Loucy (cell line): ENCODE results near the gene BABAM2.

Experiments
- H2AFZ ChIP-seq: fragments of 200-600 bp; sonication (generic); 2 replicates; pipeline ENCODE4 v1.6.0; 2016; ENCODE audit warnings: antibody characterized with exemption, mild to moderate bottlenecking, low read length, moderate library complexity
- H3F3A ChIP-seq: fragments of 200-600 bp; 2 replicates; pipeline ENCODE4 v1.6.0; 2016; ENCODE audit warnings: antibody characterized with exemption, low read depth, mild to moderate bottlenecking
- H3K27me3 ChIP-seq: fragments of 200-600 bp; sonication (generic); 2 replicates; pipeline ENCODE4 v1.6.1; 2014; ENCODE audit warnings: low read length, mild to moderate bottlenecking; ENCODE audit not compliant: insufficient read depth, poor library complexity, severe bottlenecking
- H3K36me3 ChIP-seq: fragments of 200-600 bp; sonication (generic); 2 replicates; pipeline ENCODE4 v1.6.1; 2016; ENCODE audit warnings: low read length; ENCODE audit not compliant: insufficient read depth
- H3K4me1 ChIP-seq: fragments of 200-600 bp; sonication (generic); 2 replicates; pipeline ENCODE4 v1.5.1; 2014; ENCODE audit warnings: low read length, mild to moderate bottlenecking; ENCODE audit not compliant: insufficient read depth, poor library complexity, severe bottlenecking
- H3K4me2 ChIP-seq: fragments of 200-600 bp; sonication (generic); 2 replicates; pipeline ENCODE4 v1.6.0; 2014; ENCODE audit warnings: antibody characterized with exemption, low read length, low read depth, mild to moderate bottlenecking; ENCODE audit not compliant: poor library complexity, severe bottlenecking
- H3K4me3 ChIP-seq: fragments of 200-600 bp; sonication (generic); 2 replicates; pipeline ENCODE4 v1.5.1; 2014; ENCODE audit warnings: low read length, mild to moderate bottlenecking, mixed read lengths; ENCODE audit not compliant: poor library complexity, severe bottlenecking
- H3K79me2 ChIP-seq: fragments of 200-600 bp; sonication (generic); 2 replicates; pipeline ENCODE4 v1.6.1; 2014; ENCODE audit warnings: low read length; ENCODE audit not compliant: insufficient read depth
- H3K9ac ChIP-seq: fragments of 200-600 bp; sonication (generic); 2 replicates; pipeline ENCODE4 v1.6.0; 2014; ENCODE audit warnings: mild to moderate bottlenecking, low read depth, low read length, moderate library complexity; ENCODE audit not compliant: poor library complexity, severe bottlenecking
- H3K9me2 ChIP-seq: fragments of 200-600 bp; sonication (generic); replicated peaks from 2 replicates; pipeline ENCODE4 v1.6.1; 2016; ENCODE audit warnings: low read depth, low read length, mixed read lengths
- H3K9me3 ChIP-seq: fragments of 200-600 bp; sonication (generic); 2 replicates; pipeline ENCODE4 v1.6.1; 2014; ENCODE audit warnings: mild to moderate bottlenecking, antibody characterized with exemption, low read length, low read depth; ENCODE audit not compliant: insufficient read depth
- H4K20me1 ChIP-seq: fragments of 200-600 bp; sonication (generic); 2 replicates; pipeline ENCODE4 v1.6.0; 2014; ENCODE audit warnings: antibody characterized with exemption, low read length, mild to moderate bottlenecking; ENCODE audit not compliant: insufficient read depth, poor library complexity, severe bottlenecking
- EZH2phosphoT487 ChIP-seq: fragments of 200-600 bp; IDR thresholded peaks from 2 replicates; pipeline ENCODE4 v1.6.1; 2018; ENCODE audit warnings: antibody characterized with exemption, mild to moderate bottlenecking, moderate library complexity, borderline replicate concordance
- TF ChIP-seq, protein P1 (sequence below): fragments of 200-600 bp; sonication (generic); conservative IDR thresholded peaks from 2 replicates; pipeline ENCODE4 v1.5.1; 2014; ENCODE audit warnings: mild to moderate bottlenecking, antibody characterized with exemption, low read length

Gene BABAM2

DNA sequence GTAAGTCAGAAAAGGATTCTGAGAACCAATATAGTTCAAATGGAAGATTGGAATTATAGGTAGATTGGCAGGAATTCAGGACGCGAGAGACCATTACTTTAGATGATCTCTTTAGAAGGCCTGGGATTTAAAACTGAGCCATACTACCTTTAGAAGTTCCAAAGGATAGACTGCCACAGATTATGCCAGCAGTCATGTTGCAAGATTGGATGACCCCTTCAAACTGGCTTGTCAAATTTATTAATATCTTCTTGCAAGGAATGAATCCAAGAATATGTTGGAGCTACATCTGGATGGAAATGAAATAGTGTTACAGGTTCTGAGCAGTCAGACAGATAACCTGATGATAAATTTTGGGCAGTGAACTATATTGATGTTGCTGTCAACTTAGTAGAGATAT lies 22.0 kb downstream of the BABAM2 start:
- Histone ChIP-seq H3K36me3 (no peaks in the 10 kb centered on the region), H3K4me1 (peaks cover 20% of the 10 kb centered on the region), H3K9me3 (no peaks in the 10 kb centered on the region), H3K4me3 (no peak overlapping the region), H3K4me2 (no peak overlapping the region), H2AFZ (no peak overlapping the region), H3K27me3 (no peaks in the 10 kb centered on the region), H3F3A (no peaks in the 10 kb centered on the region), H3K9ac (no peak overlapping the region), H3K9me2 (no peaks in the 10 kb centered on the region), H3K79me2 (0 out of 2 replicates have a peak, but pooled peaks cover 4% of the 10 kb centered on the region), H4K20me1 (no peaks in the 10 kb centered on the region)
- no peak for TF ChIP-seq EZH2phosphoT487
- TF ChIP-seq, protein P1, sequence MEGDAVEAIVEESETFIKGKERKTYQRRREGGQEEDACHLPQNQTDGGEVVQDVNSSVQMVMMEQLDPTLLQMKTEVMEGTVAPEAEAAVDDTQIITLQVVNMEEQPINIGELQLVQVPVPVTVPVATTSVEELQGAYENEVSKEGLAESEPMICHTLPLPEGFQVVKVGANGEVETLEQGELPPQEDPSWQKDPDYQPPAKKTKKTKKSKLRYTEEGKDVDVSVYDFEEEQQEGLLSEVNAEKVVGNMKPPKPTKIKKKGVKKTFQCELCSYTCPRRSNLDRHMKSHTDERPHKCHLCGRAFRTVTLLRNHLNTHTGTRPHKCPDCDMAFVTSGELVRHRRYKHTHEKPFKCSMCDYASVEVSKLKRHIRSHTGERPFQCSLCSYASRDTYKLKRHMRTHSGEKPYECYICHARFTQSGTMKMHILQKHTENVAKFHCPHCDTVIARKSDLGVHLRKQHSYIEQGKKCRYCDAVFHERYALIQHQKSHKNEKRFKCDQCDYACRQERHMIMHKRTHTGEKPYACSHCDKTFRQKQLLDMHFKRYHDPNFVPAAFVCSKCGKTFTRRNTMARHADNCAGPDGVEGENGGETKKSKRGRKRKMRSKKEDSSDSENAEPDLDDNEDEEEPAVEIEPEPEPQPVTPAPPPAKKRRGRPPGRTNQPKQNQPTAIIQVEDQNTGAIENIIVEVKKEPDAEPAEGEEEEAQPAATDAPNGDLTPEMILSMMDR: no peak

DNA sequence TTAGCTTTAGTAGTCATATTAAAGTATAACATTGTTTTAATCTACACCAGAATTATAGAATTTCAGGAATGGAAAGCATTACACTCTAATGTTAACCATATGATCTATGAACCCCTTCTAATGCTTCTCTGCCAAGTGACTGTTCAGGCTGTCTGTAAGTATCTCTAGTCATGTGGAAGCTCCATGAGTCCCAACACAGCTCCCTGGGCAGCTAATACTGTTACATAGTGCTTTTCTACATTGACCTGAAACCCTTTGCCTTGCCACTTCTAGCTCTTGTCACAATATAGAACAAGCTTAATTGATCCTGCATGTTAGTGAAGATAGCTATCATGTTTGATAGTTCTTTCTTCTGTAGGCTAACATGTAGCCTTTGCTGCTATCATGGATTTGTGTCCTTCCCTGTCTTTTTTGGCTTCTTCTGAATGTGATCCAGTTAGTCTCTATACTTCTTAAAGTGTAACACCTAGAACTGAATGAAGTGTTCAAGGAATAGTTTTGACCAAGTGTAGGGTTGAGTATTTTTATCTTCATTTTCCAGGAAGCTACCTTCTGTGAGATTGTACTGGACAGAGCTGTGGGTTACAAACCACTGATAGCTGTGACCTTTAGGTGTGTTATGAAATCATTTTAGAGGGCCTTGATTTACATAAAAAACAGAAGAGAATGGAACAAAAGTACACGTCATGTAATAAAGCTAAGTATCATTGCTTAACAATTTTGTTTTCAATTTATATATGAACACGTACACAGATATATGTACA lies 23.7 kb downstream of the BABAM2 start:
- no peak for TF ChIP-seq EZH2phosphoT487
- TF ChIP-seq, protein P1: no peak
- H3K4me1 ChIP-seq: peaks cover 20% of the 10 kb centered on the region
- no peaks in the 10 kb centered on the region for H3K27me3 ChIP-seq
- H2AFZ ChIP-seq: no peak overlapping the region
- no peaks in the 10 kb centered on the region for H3K9me3 ChIP-seq
- no peak overlapping the region for H3K4me2 ChIP-seq
- no peaks in the 10 kb centered on the region for H3F3A ChIP-seq
- no peak overlapping the region for H3K9ac ChIP-seq
- no peaks in the 10 kb centered on the region for H3K36me3 ChIP-seq
- H3K9me2 ChIP-seq: no peaks in the 10 kb centered on the region
- H4K20me1 ChIP-seq: no peaks in the 10 kb centered on the region
- H3K4me3 ChIP-seq: no peak overlapping the region
- 0 out of 2 replicates have a peak, but pooled peaks cover 4% of the 10 kb centered on the region for H3K79me2 ChIP-seq

DNA sequence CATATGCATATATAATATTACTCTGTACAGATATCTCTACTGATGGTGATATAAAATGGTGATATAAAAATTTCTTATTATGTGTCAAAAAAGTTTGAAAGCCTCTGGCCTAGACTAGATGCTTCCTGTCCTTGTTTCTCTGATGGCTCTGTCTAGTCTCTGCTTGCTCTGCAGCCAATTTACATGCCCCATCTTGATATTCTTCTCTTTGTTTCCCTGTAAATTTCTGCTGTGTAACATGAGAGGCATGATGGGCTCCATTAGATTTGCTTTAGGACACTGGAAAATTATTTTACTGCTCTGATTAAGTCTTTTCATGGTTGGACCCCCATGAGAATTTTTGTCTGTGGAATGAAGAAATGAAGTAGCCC lies 24.3 kb downstream of the BABAM2 start:
- H3K9me2 ChIP-seq: no peaks in the 10 kb centered on the region
- 0 out of 2 replicates have a peak, but pooled peaks cover 4% of the 10 kb centered on the region for H3K79me2 ChIP-seq
- H3K36me3 ChIP-seq: no peaks in the 10 kb centered on the region
- no peaks in the 10 kb centered on the region for H3K9me3 ChIP-seq
- no peaks in the 10 kb centered on the region for H4K20me1 ChIP-seq
- no peak overlapping the region for H3K4me2 ChIP-seq
- no peaks in the 10 kb centered on the region for H3F3A ChIP-seq
- H3K4me3 ChIP-seq: no peak overlapping the region
- TF ChIP-seq, protein P1: no peak
- TF ChIP-seq EZH2phosphoT487: no peak
- H3K4me1 ChIP-seq: peaks cover 20% of the 10 kb centered on the region
- no peak overlapping the region for H3K9ac ChIP-seq
- H2AFZ ChIP-seq: no peak overlapping the region
- no peaks in the 10 kb centered on the region for H3K27me3 ChIP-seq
